UCSD-AML1 (cell line): ENCODE results near the gene P2RX3.
A peak's percentile ranks its signal among the peaks of the same experiment; 100 is the strongest.

ENCODE experiments used
- DNase-seq: peaks from one replicate; lab custom pipeline; 2025; ENCODE audit not compliant: unreplicated experiment; lab: John Stamatoyannopoulos, UW

P2RX3 gene

DNA sequence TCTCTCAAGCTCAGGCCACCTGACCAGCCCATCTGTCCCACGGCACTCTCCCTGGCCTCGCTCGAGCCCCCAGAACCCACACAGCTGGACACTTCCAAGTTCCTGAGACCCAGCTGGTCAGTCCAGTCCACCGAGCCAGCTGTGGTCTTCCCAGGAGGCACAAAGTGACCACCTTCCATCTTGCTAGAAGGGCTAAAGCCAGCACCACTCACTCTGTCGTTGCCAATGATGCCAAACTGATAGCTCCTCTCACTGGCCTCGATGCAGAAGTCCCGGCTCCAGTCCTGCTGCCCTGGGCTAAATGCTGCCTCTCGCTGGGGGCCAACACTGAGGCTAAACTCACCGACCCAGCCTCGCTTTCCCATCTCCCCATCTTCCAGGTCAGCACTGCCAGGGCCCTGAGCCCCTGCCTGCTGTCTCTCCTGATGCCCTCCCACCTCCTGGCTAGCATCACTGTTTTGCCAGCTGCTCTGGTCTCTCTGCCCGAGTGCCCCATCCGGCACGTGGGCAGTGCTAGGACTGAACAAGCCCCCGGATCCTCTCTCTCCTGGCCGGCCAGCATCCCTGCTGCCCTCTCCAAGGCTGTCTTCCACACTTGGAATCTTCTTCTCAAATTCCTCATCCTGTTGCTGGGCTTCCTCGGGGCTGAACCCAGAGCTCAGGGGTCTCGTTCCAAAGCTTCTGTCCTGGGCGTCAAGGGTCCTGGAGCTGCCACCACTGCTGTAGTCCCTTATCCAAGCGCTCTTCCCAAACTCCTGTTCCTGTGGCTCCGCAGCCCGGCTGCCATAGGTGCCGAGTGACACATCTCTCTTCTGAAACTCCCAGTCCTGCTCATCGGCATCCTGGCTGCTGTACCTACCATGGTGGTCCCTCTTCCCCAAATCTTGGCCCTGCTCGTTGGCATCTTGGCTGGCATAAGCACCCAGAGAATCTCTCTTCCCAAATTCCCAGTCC is 28.8 kb upstream of the P2RX3 start:
- no peak for DNase-seq

DNA sequence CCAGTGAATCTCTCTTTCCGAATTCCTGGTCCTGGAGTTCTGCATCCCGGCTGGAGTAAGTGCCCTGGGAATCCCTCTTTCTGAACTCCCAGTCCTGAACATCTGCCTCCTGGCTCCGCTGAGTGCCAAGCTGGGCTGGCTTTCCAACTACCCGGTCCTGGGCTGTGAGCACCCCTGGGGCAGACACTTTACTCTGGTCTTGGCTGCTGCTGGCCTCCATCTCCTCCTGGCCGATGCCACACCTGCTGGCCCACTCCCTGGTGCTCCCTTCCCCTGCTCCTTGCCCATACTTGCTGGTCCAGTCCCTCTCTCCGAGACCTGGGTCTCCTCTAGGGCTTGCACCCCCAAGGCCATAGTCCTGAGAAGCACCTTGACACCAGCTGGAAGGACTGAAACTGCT is 28.1 kb upstream of the P2RX3 start:
- DNase-seq = no peak

DNA sequence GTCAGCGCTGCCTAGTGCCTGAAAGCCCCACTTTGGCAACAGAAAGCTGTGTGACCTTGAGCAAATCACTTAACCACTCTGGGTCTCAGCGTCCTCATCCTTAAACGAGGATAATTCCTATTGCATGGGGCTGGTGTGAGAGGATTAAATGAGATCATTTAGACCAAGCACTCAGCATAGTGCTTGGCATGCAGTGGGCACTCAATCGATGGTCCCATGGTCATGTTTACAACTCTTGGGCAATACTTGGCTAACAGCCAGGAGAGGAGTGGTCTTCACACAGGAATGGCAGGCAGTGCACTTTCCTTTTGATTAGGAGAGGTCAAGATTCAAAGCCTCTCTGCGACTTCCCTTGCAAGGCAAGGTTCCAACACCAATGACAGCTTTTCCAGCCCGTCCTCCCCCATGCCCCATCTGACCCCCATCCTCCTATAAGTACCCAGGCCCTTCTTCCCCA is 27.5 kb upstream of the P2RX3 start:
- DNase-seq = no peak

DNA sequence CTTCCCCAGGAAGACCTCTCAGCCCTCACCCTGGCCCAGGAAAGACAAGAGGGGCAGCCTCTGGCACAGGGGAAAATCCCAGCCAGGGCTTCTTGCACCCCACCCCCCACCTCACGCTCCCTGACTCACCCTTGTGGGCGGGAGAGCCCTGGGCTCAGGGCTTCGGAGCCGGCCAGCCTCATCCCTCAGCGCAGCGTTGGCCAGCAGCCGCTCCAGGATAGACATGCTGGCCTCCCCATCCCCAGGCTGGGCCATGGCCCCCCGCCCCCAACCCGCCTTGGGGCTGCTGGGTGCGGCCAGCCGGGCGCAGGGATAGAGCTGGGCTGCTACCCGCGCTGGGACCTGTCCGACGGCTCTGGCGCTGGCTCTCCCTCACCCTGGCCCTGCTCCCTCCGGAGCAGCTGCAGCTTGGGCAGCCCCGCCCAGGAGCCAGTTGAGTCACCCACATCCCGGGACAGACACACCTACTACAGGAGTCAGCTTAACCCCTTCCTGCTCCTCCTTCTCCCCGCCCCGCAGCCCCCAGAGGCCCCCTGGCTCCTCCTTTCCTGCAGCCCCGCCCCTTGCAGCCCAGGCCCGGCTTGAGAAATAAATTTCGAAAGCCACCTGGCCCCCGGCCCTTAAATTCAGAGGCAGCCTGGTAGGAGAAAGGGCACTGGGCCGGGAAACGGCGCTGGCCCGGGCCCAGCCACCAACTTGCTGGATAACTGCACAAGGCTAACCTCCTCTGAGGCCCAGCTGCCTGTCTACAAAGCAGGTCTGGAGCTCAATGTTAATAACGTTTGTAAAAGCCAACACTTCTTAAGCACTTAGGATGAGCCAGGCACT is 26.8 kb upstream of the P2RX3 start:
- peak; percentile 76 for DNase-seq

DNA sequence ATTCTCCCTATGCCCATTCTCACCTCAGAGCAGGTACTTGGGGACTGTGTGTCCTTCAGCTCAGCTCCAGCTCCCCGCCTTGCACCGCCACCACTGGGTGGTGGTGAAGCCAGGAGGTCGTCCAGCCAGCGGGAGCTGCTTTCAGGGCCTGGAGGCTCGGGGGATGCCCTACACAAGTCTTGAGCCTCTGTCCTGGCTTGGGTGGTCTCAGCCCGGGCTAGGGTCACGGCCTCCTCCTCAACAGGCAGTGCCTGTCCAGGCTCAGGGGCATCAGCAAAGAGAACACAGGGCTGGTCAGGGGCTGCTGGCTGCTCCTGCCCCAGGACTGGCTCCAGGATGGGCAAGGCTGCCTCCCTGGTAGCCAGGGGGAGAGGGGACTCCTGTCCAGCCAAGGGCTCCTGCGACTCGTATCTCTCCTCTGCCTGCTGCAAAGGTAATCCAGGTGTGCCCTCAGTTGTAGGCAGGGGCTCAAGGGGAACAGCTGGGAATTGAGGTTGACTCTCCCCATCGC is 25.6 kb upstream of the P2RX3 start:
- DNase-seq = no peak

DNA sequence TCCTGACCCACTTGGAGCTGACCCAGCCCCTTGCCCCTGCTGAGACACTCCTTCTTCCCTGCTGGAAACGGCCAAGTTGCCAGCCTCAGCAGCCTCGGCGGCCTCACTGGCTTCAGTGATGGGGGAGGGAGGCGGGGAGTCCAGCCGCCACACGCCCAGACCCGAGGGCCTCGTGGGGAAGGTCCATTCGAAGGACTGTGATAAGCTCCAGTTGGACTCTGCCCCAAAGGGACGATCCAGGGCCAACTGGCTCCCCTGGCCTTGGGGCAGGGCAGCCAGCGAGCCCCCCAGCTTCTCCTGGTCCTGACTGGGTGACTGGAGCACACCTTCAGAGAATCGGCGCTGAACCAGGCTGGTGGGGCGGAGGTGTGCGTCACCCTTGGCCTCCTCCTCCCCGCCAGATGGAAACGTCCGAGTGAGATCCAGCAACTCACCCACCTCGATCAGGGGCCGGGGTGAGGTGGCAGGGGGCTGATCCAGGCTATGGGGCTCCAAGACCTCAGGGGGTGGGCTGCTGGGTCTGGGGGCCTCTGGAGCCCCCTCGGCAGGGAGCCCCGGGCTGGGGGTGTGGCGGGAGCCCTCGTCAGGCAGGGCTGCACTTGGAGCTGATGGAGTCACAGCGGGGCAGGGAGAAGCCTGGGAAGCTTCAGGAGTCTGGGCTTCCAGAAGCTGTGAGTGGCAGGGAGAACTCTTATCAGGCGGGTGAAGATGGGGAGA is 24.9 kb upstream of the P2RX3 start:
- DNase-seq = no peak

DNA sequence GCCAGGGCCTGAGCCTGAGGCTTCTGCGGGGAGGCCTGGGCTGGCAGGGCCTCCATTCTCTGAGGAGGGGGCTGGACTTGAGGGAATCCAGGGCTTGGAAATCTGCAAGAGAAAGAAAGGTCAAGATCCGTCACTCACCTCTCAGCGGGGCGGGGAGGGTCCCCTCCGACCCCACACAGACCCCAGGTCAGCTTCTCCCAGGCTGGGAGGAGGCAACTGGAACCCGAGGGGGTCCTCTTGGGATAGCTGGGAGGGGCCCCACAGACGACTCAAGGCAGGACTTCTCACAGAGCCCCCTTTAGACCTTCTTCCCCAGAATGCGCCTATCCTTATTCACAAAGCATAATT is 24.4 kb upstream of the P2RX3 start:
- no peak for DNase-seq

DNA sequence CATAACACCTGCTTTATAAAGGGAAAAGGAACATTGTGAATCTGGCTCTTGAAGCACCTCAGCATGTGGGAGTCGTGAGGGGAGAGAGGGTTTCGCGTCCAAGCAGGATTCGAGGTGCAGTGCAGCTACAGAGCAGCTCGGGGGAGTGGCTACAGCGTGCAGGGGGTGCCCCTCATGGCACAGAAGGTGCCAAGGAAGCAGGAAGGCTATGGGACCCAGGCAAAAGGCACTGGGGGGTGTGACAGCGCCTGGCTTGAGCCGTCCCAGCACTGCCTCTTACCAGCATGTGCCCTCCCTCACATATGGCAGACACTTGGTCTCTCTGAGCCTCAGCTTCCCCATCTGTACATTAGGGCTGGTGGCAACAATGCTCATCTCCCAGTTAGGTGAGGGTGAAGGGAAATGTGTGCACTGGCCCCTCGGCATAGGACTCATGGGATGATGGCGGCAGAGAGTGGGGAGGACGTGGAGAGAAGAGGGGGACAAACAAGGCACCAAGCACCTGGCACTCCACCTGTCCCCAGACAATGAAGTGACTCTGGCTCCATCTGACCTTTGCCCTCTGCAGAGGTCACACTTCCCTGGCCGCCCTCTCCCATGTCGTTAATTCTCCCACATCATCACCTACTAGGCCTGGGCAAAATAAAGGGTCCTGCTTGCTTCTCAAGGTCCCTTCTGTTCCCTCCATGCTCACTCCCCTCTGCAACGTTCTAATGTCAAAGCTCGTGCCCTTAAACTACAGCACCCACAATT is 23.8 kb upstream of the P2RX3 start:
- DNase-seq = no peak

DNA sequence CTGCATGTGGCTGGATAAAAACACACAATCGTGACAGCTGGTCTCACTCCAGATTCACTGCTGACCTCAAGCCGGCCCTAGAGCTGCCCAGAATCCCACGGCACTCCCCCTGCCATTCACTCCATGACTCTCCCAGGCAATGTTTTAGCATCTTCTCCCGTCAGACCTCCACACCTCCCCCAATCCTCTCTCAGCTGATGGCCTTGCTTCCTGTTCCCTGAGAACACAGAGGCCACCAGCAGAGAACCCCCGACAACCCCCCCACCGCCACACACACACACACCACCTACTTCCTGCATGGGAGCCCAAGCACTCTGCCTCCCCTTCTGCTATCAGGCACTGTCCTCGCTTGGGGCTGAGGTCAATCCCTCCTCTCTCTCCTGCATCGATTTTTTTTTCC is 22.7 kb upstream of the P2RX3 start:
- DNase-seq = peak; percentile 71

DNA sequence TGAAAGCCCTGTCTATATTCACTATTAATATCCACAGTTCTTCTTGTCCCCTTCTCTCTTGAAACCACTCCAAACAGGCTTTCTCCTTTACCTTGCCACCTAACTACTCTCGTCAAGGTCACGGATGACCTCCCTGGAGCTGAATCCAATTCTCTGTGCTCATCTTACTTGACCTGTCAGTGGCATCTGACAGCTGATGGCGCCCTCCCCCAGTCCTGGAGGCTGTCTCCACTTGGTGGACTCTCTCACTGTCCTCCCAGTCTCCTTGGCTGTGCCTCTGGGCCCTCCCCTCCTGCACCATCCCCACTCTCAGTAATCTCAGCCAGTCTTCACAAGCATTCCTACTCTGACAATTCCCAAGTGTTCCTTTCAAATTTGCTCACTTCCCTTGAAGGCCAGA is 22.1 kb upstream of the P2RX3 start:
- DNase-seq = no peak

DNA sequence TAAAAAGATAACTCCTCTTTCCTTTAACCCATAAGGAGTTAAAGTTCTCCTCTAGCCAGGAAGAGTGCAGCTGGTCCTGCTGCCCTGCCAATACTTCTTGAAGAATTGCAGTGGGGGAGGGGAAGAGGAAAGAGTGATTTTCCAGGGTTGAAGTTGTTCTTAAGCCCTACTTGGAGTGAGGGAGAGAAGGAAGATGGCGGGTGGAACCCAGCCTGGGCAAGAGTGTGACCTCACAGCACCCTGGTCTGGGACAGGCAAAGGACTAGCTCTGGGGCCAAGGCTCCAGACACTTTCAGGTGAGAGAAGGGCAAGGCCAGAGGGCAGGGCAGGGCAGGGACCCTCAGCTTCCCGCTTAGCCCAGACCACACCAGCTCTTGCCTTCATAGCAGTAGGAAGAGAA is 20.0 kb upstream of the P2RX3 start:
- no peak for DNase-seq

DNA sequence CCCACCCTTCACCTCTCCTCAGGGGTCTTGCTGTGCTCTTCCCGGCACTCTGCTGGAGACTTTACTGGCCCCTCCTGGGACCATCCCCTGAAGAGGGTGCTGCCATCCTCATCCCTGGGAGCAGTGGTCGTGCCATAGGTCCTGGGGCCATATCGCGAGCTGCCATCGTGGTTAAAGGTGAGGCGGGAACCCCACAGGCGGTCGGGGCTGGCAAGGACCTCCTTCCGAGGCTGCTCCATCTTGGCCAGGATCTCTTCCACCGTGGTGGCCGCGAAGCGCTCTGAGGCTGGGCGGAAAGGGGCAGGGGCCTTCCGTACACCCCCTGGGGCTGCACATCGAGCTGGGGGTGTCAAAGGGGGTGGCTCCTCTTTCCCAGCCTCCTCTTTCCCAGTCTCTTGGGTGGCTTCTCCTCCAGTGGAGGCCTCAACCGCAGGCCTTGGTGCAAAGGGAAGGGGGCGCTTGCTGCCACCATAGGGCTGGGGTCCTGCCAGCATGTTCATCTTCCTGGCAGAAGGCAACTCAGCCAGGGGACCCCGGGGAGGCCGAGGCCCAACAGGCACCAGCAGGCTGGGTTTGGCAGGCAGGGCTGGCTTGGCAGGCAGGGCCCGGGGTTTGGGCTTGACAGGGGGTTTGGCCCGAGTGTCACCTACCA is 18.0 kb upstream of the P2RX3 start:
- DNase-seq = no peak

DNA sequence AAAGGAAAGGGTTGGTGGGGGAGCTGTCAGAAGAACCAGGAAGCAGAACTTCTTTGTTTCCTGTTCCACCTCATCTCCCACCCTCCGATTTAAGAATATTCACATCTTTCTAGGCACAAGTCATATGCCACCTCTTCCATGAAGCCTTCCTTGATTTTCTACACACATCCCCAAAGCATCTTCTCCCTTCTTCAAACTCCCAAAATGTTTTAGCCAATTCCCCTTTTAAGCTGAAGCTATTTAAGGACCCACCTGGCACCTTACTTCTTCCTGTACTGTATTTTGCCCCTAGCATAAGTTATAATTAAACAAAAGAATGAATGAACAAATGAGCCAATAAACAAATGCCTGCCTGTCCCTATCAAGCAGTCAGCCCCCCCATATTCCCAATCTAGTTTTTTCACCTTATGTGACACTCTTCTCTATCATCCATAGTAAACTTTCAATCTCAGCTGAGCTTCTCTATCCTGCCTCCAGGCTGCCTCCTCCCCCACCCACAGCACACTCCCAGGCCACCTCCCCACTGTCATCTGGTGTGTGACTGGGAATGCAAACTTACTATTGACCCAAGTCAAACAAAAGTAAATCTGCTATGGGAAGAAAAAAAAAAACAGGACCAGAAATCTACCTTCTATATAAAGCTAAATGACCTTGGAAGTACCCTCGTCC is 17.3 kb upstream of the P2RX3 start:
- no peak for DNase-seq

DNA sequence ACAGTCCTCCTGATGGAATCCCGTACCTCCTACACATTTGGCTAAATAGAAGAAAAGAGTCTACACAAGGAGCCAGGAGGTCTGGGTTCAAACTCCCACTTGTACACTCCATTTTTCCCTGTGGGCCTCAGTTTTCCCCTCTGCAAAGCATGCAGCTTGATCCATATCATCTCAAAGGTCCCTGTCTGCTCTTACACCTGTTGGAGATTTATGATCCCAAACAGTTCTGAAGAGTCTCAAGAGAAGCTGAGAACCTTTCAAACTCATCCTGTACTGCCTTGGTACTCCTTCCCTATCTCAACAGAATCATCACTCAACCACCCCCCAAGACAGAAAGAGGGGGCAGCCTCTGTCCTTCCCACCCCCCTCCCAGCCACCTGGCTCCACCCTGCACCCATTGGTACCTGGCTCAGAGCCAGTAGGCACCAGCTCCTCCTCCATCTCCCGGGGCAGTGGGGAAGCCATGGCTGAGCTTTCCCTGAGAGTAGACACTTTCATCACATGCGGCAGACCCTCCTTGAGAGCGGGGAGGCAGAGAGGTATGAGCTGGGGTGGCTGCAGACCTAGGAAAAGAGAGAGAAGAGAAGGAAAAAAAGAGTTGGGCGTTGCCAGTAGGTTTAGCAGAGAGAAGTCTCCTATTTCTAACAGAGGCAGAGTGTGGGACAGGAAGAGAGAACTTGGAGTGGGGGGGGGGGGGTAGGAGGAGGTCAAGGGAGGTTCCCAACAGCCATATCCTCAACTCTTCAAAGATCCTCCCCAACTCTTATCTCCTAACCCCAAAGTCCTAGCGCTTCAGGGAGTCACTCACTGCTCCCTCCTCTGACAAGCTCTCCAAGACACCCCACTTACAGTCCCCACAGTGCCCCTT is 16.5 kb upstream of the P2RX3 start:
- DNase-seq = no peak

DNA sequence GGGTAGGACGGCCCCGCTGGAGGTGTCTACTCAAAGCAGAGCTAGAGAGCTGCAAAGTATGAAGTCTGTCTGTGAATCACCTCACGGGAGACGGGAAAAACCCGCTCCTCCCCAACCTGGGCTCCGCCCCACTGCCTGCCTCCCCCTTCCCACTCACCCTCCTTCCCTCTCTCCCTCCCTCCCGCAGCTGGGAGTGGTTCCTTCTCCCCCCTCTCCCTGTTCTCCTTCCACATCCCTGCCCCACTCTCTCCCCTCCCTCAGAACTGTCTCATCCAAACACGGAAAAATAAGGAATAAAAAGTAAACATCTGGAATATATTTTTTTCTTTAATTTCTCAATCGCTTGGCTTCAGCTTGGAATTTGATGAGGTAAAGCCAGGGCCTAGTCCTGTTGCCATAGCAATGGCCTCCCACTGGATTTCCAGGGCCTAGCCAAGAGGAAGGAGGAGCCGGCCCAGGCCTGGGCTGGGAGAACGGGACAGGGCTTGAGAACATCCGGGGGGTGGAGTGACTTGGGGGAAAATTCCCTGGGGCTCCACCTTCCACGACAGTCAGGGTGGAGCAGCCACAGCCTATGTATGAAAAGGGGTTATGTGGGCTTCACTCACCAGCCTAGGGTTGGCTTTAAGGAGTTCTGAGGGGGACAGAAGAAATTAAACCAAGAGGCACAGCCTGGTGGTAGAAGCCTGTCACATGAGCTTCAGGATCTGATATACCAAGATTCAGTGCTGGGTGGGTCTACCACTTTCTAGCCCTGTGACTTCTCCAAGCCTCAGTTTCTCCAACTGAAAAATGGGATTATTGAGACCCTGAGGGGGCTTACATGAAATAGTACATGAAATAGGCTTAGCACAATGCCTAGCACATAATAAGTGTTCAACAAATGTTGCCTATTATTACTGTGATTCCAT is 15.6 kb upstream of the P2RX3 start:
- no peak for DNase-seq

DNA sequence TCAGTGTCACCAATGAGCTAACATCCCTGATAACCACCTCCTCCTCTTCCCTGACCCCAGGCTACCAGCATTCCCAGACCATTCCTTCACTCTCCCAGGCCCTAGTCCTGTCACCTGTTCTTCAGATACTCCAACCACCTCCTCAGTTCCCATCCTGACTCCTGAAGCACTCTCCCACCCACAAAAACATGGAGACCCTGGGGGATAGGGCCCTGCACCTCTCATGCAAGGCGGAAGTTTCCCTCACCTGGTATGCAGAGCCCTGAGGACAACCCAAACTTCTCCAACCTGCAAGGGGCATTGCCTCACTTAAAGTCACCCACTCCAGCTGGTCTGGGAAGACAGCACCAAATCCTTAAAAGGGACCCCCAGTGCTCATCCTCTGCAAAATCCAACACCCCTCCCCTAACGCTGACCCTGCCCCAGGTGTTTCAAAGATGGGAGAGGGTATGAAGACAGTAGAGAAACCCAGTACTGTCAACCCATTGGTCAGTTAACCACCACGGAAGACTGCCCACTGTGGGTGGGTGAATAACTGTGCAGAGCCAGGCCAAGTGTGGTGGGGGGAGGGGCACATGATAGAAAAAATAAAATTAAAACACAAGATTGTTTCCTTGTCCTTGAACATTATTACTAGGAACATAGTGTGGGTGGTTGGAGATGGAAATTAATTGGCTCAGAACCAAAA is 14.8 kb upstream of the P2RX3 start:
- no peak for DNase-seq

DNA sequence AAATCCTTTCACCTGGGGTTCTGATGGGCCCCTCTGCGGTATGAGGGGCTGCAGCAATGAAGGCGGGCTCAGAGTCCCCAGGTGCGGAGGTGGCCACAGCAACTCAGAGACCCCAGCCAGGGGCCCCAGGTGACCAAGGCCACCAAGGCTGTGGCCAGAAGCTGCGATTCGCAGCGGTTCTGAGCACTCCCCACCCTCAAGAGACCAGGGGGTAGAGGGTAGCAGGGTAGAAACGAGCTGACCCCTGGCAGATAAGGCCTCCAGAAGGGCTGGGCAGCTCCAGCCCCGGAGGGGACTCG is 14.3 kb upstream of the P2RX3 start:
- no peak for DNase-seq
